Gastroesophageal sphincter (tissue), 4 donors: ENCODE data around the gene TEC. TPM values are rescaled to one million over a fixed set of nuclear protein-coding genes. Genes with fewer than 3 reads are reported as not detected.

Experiments used
- ATAC-seq: fragments of 150-250 bp; one replicate; pipeline ENCODE4 v1.9.1; 2016; ENCODE audit warnings: mild to moderate bottlenecking, moderate library complexity
- H3K27ac ChIP-seq, 4 donors: fragments of 200-600 bp; sonication (generic) in 3 of 4; 1 replicate in 3 of 4; 2 replicates in 1 of 4; pipeline ENCODE4 v1.5.1; 2016 to 2019
- H3K27me3 ChIP-seq: fragments of 200-600 bp; sonication (generic); one replicate; pipeline ENCODE4 v1.5.1; 2019
- H3K36me3 ChIP-seq, 2 donors: fragments of 200-600 bp; sonication (generic); one replicate each; pipeline ENCODE4 v1.5.1; 2019; ENCODE audit warnings: control low read depth in 1 of 2
- H3K4me1 ChIP-seq, 3 donors: fragments of 200-600 bp; sonication (generic); 1 replicate in 2 of 3; 2 replicates in 1 of 3; pipeline ENCODE4 v1.5.1; 2016 to 2019; ENCODE audit warnings: control low read depth in 2 of 3
- H3K4me3 ChIP-seq, 2 donors: fragments of 200-600 bp; sonication (generic); one replicate each; pipeline ENCODE4 v1.5.1; 2019; ENCODE audit warnings: mild to moderate bottlenecking in 1 of 2, moderate library complexity in 1 of 2
- H3K9me3 ChIP-seq, 3 donors: fragments of 200-600 bp; sonication (generic); one replicate each; pipeline ENCODE4 v1.5.1; 2017 to 2019; ENCODE audit warnings: control low read depth in 2 of 3
- CTCF ChIP-seq, 4 experiments: fragments of 200-600 bp in 2 of 4; fragments of 450-650 bp in 2 of 4; sonication (generic) in 1 of 4; IDR thresholded peaks; one replicate each; pipeline ENCODE4 v1.5.1; 2017 to 2019; ENCODE audit warnings: antibody characterized with exemption in 4 of 4, mild to moderate bottlenecking in 2 of 4, moderate library complexity in 2 of 4
- EP300 ChIP-seq: sonication (generic); formaldehyde crosslinking; IDR thresholded peaks from one replicate; pipeline ENCODE4 v1.6.1; 2017; ENCODE audit warnings: antibody characterized with exemption, mild to moderate bottlenecking
- POLR2A ChIP-seq, 2 donors: fragments of 450-650 bp; IDR thresholded peaks; one replicate each; pipeline ENCODE4 v1.6.1; 2017; ENCODE audit warnings: antibody characterized with exemption in 2 of 2, mild to moderate bottlenecking in 2 of 2, moderate library complexity in 1 of 2
- POLR2AphosphoS5 ChIP-seq: sonication (generic); formaldehyde crosslinking; IDR thresholded peaks from one replicate; pipeline ENCODE4 v1.6.1; 2017; ENCODE audit warnings: antibody characterized with exemption
- WGBS, 2 donors: methylation state at CpG; one replicate each; pipeline ENCODE4 v1.1.5; 2018; ENCODE audit warnings: low coverage in 1 of 2; 5-methylcytosine and 5-hydroxymethylcytosine counted together
- total RNA-seq, 4 donors: library from RNA; depleted of rRNA; stranded (reverse); fragments of >200 nt; gene quantifications; one replicate each; pipeline ENCODE4 v1.1.0, GENCODE V29; 2016

TEC gene
- total RNA-seq, 4 donors from 2014 or later: 1.9 to 6.5 (median 3.1) TPM

GRCh38 chr4:48121180-48121579 lies 148.5 kb downstream of the TEC start:
- H3K27ac ChIP-seq: no peak overlapping the region
- no peaks in the 10 kb centered on the region for H3K9me3 ChIP-seq
- TF ChIP-seq CTCF (IDR thresholded peaks at IDR 0.05) (no peak), EP300 (no peak), POLR2AphosphoS5 (no peak), POLR2A (IDR thresholded peaks at IDR 0.05) (no peak)
- no peak for ATAC-seq
- no peaks in the 10 kb centered on the region for H3K4me1 ChIP-seq
- H3K27me3 ChIP-seq: peaks cover 8% of the 10 kb centered on the region
- no peak overlapping the region for H3K4me3 ChIP-seq
- WGBS, 2 donors: 63 to 75% methylated on average over 2 of the region's 2 CpGs
- no peaks in the 10 kb centered on the region for H3K36me3 ChIP-seq

DNA sequence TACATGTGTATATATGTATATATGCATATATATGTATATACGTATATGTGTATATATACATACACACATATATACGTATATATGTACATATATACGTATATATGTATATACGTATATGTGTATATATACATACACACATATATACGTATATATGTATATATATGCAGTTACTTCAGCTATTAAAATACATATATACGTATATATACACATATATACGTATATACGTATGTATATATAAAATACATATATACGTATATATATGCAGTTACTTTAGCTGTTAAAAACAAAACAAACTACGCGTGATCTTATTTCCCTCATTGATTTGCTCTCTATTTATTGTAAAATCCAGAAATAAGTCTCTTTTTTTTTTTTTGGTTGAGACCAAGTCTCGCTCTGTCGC lies 149.5 kb downstream of the TEC start:
- ATAC-seq: no peak
- TF ChIP-seq POLR2AphosphoS5 (no peak), POLR2A (IDR thresholded peaks at IDR 0.05) (no peak), CTCF (IDR thresholded peaks at IDR 0.05) (no peak), EP300 (no peak)
- WGBS, 2 donors: 74 to 83% methylated on average over 10 to 13 of the region's 13 CpGs
- no peak overlapping the region for H3K4me3 ChIP-seq
- H3K4me1 ChIP-seq: no peaks in the 10 kb centered on the region
- no peak overlapping the region for H3K27ac ChIP-seq
- H3K9me3 ChIP-seq: no peaks in the 10 kb centered on the region
- no peaks in the 10 kb centered on the region for H3K36me3 ChIP-seq
- peaks cover 8% of the 10 kb centered on the region for H3K27me3 ChIP-seq

DNA sequence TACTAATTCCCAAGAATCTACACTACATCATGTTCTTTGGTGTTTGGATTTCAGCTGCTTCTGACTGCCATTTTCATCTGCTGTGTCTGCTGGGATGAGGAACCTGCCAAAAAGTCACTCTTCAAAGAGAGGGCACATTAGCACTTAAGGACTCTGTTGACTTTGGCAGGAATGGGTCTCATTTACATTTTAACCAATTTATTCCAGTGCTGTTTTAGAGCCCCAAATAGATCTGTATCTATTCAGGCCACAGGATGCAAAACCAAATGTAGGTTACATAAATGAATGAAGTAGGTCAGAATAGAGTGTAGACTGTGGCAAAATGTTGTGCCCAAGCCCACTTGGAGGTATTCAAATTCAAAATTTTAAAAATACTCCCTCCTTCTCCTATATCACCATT lies 150.0 kb downstream of the TEC start:
- Histone ChIP-seq H3K36me3 (no peaks in the 10 kb centered on the region), H3K27ac (no peak overlapping the region), H3K9me3 (no peaks in the 10 kb centered on the region), H3K4me3 (no peak overlapping the region), H3K27me3 (peaks cover 8% of the 10 kb centered on the region), H3K4me1 (no peaks in the 10 kb centered on the region)
- ATAC-seq: no peak
- TF ChIP-seq EP300 (no peak), CTCF (IDR thresholded peaks at IDR 0.05) (no peak), POLR2A (IDR thresholded peaks at IDR 0.05) (no peak), POLR2AphosphoS5 (no peak)

DNA sequence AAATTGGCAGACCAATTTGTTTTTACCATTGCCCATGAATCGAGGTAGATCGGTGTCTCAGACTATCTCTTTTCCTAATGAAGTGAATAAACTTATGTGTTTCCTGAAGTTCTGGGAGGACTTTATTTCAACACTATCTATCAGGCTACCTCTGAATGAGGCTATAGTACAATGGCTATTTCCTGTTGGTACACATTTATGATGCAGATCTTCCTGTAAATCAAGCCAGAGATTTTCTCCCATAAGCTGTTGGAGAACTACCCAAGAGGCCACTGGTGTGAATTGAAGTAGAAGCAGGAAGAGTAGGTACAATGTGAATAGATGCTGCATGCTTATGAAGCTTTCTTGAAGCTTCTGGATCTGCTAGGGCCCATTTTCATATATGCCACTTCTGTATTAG lies 151.6 kb downstream of the TEC start:
- no peak overlapping the region for H3K27ac ChIP-seq
- H3K4me1 ChIP-seq: no peaks in the 10 kb centered on the region
- WGBS, 2 donors: 81 to 100% methylated on average over 1 to 2 of the region's 2 CpGs
- H3K27me3 ChIP-seq: no peaks in the 10 kb centered on the region
- H3K36me3 ChIP-seq: no peaks in the 10 kb centered on the region
- H3K9me3 ChIP-seq: no peaks in the 10 kb centered on the region
- no peak for ATAC-seq
- TF ChIP-seq POLR2AphosphoS5 (no peak), EP300 (no peak), CTCF (IDR thresholded peaks at IDR 0.05) (no peak), POLR2A (IDR thresholded peaks at IDR 0.05) (no peak)
- no peak overlapping the region for H3K4me3 ChIP-seq

DNA sequence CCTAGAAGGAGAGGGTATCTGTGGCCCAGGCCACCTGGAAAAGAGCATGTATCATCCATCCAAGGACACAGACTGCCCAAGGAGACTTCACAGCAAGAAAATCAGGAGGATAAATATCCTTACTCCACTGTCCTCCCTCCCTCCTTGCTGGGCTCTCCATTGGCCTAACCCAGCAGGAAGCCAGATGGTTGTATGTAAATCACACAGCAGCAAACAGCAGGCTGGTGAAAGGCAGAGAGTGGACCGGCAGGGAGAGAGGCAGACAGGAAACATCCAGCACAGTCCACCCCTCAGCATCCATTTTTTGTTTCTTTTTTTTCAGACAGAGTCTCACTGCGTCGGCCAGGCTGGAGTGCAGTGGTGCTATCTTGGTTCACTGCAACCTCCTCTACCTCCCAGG lies 153.1 kb downstream of the TEC start:
- 72 to 80% methylated on average over 2 to 3 of the region's 3 CpGs for WGBS, 2 donors
- no peak for ATAC-seq
- no peaks in the 10 kb centered on the region for H3K4me1 ChIP-seq

More for the DNA sequence above, 153.1 kb downstream of the TEC start:
- H3K27ac ChIP-seq: no peak overlapping the region
- no peaks in the 10 kb centered on the region for H3K9me3 ChIP-seq
- H3K27me3 ChIP-seq: no peaks in the 10 kb centered on the region
- H3K36me3 ChIP-seq: no peaks in the 10 kb centered on the region
- TF ChIP-seq EP300 (no peak), CTCF (IDR thresholded peaks at IDR 0.05) (no peak), POLR2A (IDR thresholded peaks at IDR 0.05) (no peak), POLR2AphosphoS5 (no peak)
- H3K4me3 ChIP-seq: no peak overlapping the region
